Measurements from ENCODE around the gene COPG1. TPM values are rescaled to one million over a fixed set of nuclear protein-coding genes. Genes with fewer than 3 reads are reported as not detected.
"Not testable (repeated sequence)": the region's sequence is repeated elsewhere in the genome, so short reads cannot be mapped to it uniquely, and the experiment has no call there.

The COPG1 gene
- total RNA-seq, 2 experiments from 2014 or later, result 114 to 118 TPM

DNA sequence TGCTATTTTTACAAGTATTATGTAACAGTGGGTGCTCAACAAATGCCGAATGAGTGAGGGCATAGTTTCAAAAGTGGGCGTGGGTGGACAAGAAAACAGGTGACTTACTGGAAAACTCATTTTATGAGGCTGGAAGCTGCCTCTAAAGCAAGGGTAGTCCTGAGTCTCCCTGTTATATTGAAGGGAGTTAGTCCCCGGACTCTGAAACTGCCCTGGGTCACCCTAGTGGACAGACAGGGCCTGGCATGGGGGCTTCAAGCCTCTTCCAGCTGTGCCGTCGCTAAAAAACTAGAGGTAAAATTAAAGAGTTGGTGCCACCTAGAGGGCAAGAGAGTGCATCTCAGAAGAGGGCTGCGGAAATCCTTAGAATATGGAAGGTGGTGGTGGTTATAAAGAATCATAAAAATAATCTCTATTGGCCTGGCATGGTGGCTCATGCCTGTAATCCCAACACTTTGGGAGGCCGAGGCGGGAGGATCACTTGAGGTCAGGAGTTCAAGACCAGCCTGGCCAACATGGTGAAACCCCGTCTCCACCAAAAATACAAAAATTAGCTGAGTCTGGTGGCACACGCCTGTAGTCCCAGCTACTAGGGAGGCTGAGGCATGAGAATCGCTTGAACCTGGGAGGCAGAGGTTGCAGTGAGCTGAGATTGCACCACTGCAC is 3.6 kb upstream of the COPG1 start:
- H3K27ac Mint-ChIP-seq, result peak overlapping the region; percentile 51
- TF ChIP-seq CTCF (IDR thresholded peaks at IDR 0.05), result peak; percentile 95
- not testable (repeated sequence) for H3K9me3 Mint-ChIP-seq; H3K36me3 Mint-ChIP-seq (ENCODE audit: low read depth); H3K27me3 Mint-ChIP-seq; H3K4me3 Mint-ChIP-seq
- intact Hi-C loops (cut with micrococcal nuclease), result loop anchor here (2.0 to 5.0 kb wide), 4 partner anchors 63 to 273 kb away; partner anchors contain the start of gene CNBP
- CTCF ChIA-PET, result interaction anchor here (0.6 to 6.2 kb wide), 54 partner anchors 8 to 537 kb away, joined by 3 to 98 read pairs (median 5); partner anchors contain the start of genes CNBP and RAB43
- peak; percentile 78 for ATAC-seq
- peaks cover 26% of the 10 kb centered on the region for H3K4me1 Mint-ChIP-seq (ENCODE audit: low read depth)
- POLR2A ChIA-PET, result interaction anchor here (0.7 to 2.6 kb wide), 15 partner anchors 11 to 275 kb away, joined by 3 to 11 read pairs (median 3); partner anchors contain the start of gene CNBP
- peak; percentile 86 for DNase-seq

DNA sequence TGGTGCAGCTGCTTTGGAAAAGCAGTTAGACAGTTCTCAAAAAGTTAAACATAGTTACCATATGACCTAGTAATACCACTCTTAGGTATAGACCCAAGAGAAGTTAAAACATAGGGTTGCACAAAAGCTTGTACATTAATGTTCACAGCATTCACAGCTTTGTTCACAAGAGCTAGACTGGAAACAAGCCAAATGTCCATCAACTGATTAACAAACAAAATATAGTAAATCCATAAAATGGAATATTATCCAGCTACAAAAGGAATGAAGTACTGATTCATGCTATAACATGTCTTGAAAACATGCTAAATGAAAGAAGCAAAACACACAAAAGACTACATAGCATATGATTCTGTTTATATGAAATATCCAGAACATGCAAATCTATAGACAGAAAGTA is 2.8 kb upstream of the COPG1 start:
- ChIA-PET POLR2A (interaction anchor here (0.8 to 2.6 kb wide), 9 partner anchors 14 to 128 kb away, joined by 3 to 11 read pairs (median 3); partner anchors contain the start of gene CNBP), CTCF (interaction anchor here (0.6 to 6.2 kb wide), 29 partner anchors 8 to 538 kb away, joined by 3 to 98 read pairs (median 7); partner anchors contain the start of genes CNBP and RAB43)
- Mint-ChIP-seq H3K27me3 (no peaks in the 10 kb centered on the region), H3K4me1 (ENCODE audit: low read depth) (peaks cover 27% of the 10 kb centered on the region), H3K4me3 (no peak overlapping the region), H3K27ac (no peak overlapping the region), H3K9me3 (no peaks in the 10 kb centered on the region), H3K36me3 (ENCODE audit: low read depth) (peaks cover 9% of the 10 kb centered on the region)
- intact Hi-C loops (cut with micrococcal nuclease), result loop anchor here (5.0 kb wide), 3 partner anchors 64 to 274 kb away; partner anchors contain the start of gene CNBP
- ATAC-seq, result no peak
- no peak for TF ChIP-seq CTCF (IDR thresholded peaks at IDR 0.05)
- DNase-seq, result no peak

- CTCF ChIA-PET, result interaction anchor here (1.4 to 6.2 kb wide), 7 partner anchors 62 to 279 kb away, joined by 4 to 98 read pairs (median 11); no protein-coding TSS in a partner anchor
- H3K9me3 Mint-ChIP-seq, result no peaks in the 10 kb centered on the region
- POLR2A ChIA-PET, result interaction anchor here (0.8 to 3.1 kb wide), 11 partner anchors 9 to 266 kb away, joined by 3 to 13 read pairs (median 4); partner anchors contain the start of genes CNBP and HMCES
- peaks cover 38% of the 10 kb centered on the region for H3K4me1 Mint-ChIP-seq (ENCODE audit: low read depth)
- no peak for TF ChIP-seq CTCF (IDR thresholded peaks at IDR 0.05)
- DNase-seq (no peak), ATAC-seq (no peak)
- H3K4me3 Mint-ChIP-seq, result peak overlapping the region; percentile 95
- peak overlapping the region; percentile 96 for H3K27ac Mint-ChIP-seq
- intact Hi-C loops (cut with micrococcal nuclease), result loop anchor here (5.0 kb wide), 3 partner anchors 66 to 276 kb away; partner anchors contain the start of gene CNBP
- H3K36me3 Mint-ChIP-seq (ENCODE audit: low read depth), result peaks cover 27% of the 10 kb centered on the region
- no peaks in the 10 kb centered on the region for H3K27me3 Mint-ChIP-seq
These were observed 973 bp upstream of the COPG1 start for GRCh38 chr3:129248286-129248979.

DNA sequence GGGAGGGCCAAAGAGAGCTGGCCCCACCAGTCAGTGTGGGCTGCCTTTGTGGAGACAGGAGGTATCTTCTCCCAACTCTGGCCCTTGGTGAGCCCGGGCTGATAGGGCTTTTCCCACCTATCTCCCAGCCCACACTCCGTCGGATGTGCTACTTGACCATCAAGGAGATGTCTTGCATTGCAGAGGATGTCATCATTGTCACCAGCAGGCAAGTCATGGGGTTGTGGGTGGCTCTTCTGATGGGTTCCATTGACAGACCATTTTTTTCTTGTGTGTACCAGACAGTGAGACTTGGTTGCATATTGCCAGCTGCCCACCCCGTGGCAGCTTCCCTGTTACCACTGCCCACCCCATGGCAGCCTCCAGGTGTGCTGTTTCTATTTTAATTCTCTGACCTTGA is 3.3 kb downstream of the COPG1 start:
- POLR2A ChIA-PET, result interaction anchor here (0.6 to 1.8 kb wide), 6 partner anchors 10 to 134 kb away, joined by 3 to 4 read pairs (median 3); no protein-coding TSS in a partner anchor
- H3K4me3 Mint-ChIP-seq, result no peak overlapping the region

More for the DNA sequence above, 3.3 kb downstream of the COPG1 start:
- Mint-ChIP-seq H3K27me3 (no peaks in the 10 kb centered on the region), H3K36me3 (ENCODE audit: low read depth) (peaks cover 53% of the 10 kb centered on the region), H3K4me1 (ENCODE audit: low read depth) (peaks cover 28% of the 10 kb centered on the region), H3K27ac (peak overlapping the region; percentile 30), H3K9me3 (no peaks in the 10 kb centered on the region)
- no peak for TF ChIP-seq CTCF (IDR thresholded peaks at IDR 0.05)
- ATAC-seq (no peak), DNase-seq (no peak)
- CTCF ChIA-PET, result interaction anchor here (1.1 to 1.7 kb wide), 3 partner anchors 20 to 199 kb away, joined by 3 to 8 read pairs (median 3); no protein-coding TSS in a partner anchor
- intact Hi-C loops (cut with micrococcal nuclease), result no loop called here

Data from activated CD8-positive, alpha-beta T cell treated with anti-CD3 and anti-CD28 coated beads for 36 hours (primary cell).